Measurements from ENCODE around the gene KCNJ8. TPM values are rescaled to one million over a fixed set of nuclear protein-coding genes. Genes with fewer than 3 reads are reported as not detected.

Gene KCNJ8
- total and polyA plus RNA-seq, 2 of the 8 experiments (the other 6 are each of a cell fraction or from before 2014, with no cell fraction given) = 0.48 to 1.4 TPM

- TF ChIP-seq EGR1 (IDR thresholded peaks at IDR 0.05; ENCODE audit: borderline replicate concordance, low read depth, low read length) (no peak), POU5F1 (IDR thresholded peaks at IDR 0.05; ENCODE audit: low read depth, low read length) (no peak), RBBP5 (IDR thresholded peaks at IDR 0.05; ENCODE audit: borderline replicate concordance, low read depth, low read length) (no peak), BCL11A (IDR thresholded peaks at IDR 0.05; ENCODE audit: low read depth in 2 of 2, low read length in 2 of 2) (no peak)
Observed at GRCh38 chr12:21757735-21758134, 16.8 kb downstream of the KCNJ8 start (continued).
